ENCODE results near the gene PCDHB15. TPM values are rescaled to one million over a fixed set of nuclear protein-coding genes. Genes with fewer than 3 reads are reported as not detected.
"Not testable (repeated sequence)": the region's sequence is repeated elsewhere in the genome, so short reads cannot be mapped to it uniquely, and the experiment has no call there.

Gene PCDHB15
- total RNA-seq, 1 donor from 2014 or later = 1.4 TPM

- DNase-seq (ENCODE audit: low read depth in 2 of 2) = not testable (repeated sequence)
Measured at GRCh38 chr5:141247434-141247833, 2.2 kb downstream of the PCDHB15 start.

- DNase-seq (ENCODE audit: low read depth in 2 of 2) = no peak
Measured at GRCh38 chr5:141250576-141250975, 5.4 kb downstream of the PCDHB15 start.

- no peak for DNase-seq (ENCODE audit: low read depth in 2 of 2)
Measured at GRCh38 chr5:141258464-141258863, 13.3 kb downstream of the PCDHB15 start.

GRCh38 chr5:141258948-141259347 lies 13.8 kb downstream of the PCDHB15 start:
- DNase-seq (ENCODE audit: low read depth in 2 of 2) = no peak

- DNase-seq (ENCODE audit: low read depth in 2 of 2) = peak; percentile 14
Measured at GRCh38 chr5:141260458-141261237, 15.5 kb downstream of the PCDHB15 start.

- DNase-seq (ENCODE audit: low read depth in 2 of 2) = no peak
Measured at GRCh38 chr5:141261238-141261546, 16.0 kb downstream of the PCDHB15 start.

- no peak for DNase-seq (ENCODE audit: low read depth in 2 of 2)
Measured at GRCh38 chr5:141269195-141269594, 24.0 kb downstream of the PCDHB15 start.

GRCh38 chr5:141272906-141273305 lies 27.7 kb downstream of the PCDHB15 start:
- no peak for DNase-seq (ENCODE audit: low read depth in 2 of 2)

GRCh38 chr5:141298376-141298775 lies 53.2 kb downstream of the PCDHB15 start:
- DNase-seq (ENCODE audit: low read depth in 2 of 2) = no peak

Other genes starting within 250 kb of the PCDHB15 start
- not detected in 2 replicates for gene PCDHB1, start 194.0 kb upstream of the PCDHB15 start, total RNA-seq
- gene PCDHB2, start 150.8 kb upstream of the PCDHB15 start, total RNA-seq = 1.3 and 2.2 TPM in 2 replicates
- gene PCDHB3, start 144.9 kb upstream of the PCDHB15 start, total RNA-seq = 0.22 and 0.60 TPM in 2 replicates
- gene PCDHB4, start 123.6 kb upstream of the PCDHB15 start, total RNA-seq = 0.20 and 0.22 TPM in 2 replicates
- 0.87 and 1.8 TPM in 2 replicates for gene PCDHB5, start 110.2 kb upstream of the PCDHB15 start, total RNA-seq
- under 0.01 and 0.20 TPM in 2 replicates for gene PCDHB6, start 95.3 kb upstream of the PCDHB15 start, total RNA-seq
- gene PCDHB7, start 72.8 kb upstream of the PCDHB15 start, total RNA-seq = 0.44 and 2.4 TPM in 2 replicates
- gene PCDHB8, start 67.6 kb upstream of the PCDHB15 start, total RNA-seq = 0.40 and 0.44 TPM in 2 replicates
- gene PCDHB16, start 63.0 kb upstream of the PCDHB15 start, total RNA-seq = 0.22 and 0.99 TPM in 2 replicates
- gene PCDHB9, start 58.2 kb upstream of the PCDHB15 start, total RNA-seq = 0.22 and 0.40 TPM in 2 replicates
- gene PCDHB10, start 53.0 kb upstream of the PCDHB15 start, total RNA-seq = 0.44 and 1.8 TPM in 2 replicates
- 0.44 and 1.8 TPM in 2 replicates for gene PCDHB11, start 45.8 kb upstream of the PCDHB15 start, total RNA-seq
- gene PCDHB12, start 36.7 kb upstream of the PCDHB15 start, total RNA-seq = 0.44 and 1.4 TPM in 2 replicates
- gene PCDHB13, start 31.5 kb upstream of the PCDHB15 start, total RNA-seq = 0.87 and 2.6 TPM in 2 replicates
- gene PCDHB14, start 22.1 kb upstream of the PCDHB15 start, total RNA-seq = 1.1 and 1.4 TPM in 2 replicates
- under 0.01 and 0.20 TPM in 2 replicates for gene SLC25A2, start 58.7 kb downstream of the PCDHB15 start, total RNA-seq
- 56.7 and 63.5 TPM in 2 replicates for gene TAF7, start 75.4 kb downstream of the PCDHB15 start, total RNA-seq
- gene PCDHGA1, start 85.1 kb downstream of the PCDHB15 start, total RNA-seq = 0.40 and 0.44 TPM in 2 replicates
- 0.65 and 0.79 TPM in 2 replicates for gene PCDHGA2, start 93.4 kb downstream of the PCDHB15 start, total RNA-seq
- gene PCDHGA3, start 98.4 kb downstream of the PCDHB15 start, total RNA-seq = 0.40 and 0.44 TPM in 2 replicates
- 0.87 and 1.6 TPM in 2 replicates for gene PCDHGB1, start 104.7 kb downstream of the PCDHB15 start, total RNA-seq
- gene PCDHGA4, start 109.6 kb downstream of the PCDHB15 start, total RNA-seq = 2.0 TPM in 2 replicates
- gene PCDHGB2, start 114.6 kb downstream of the PCDHB15 start, total RNA-seq = 1.3 and 1.4 TPM in 2 replicates
- gene PCDHGA5, start 118.8 kb downstream of the PCDHB15 start, total RNA-seq = 0.44 and 0.60 TPM in 2 replicates
- gene PCDHGB3, start 124.8 kb downstream of the PCDHB15 start, total RNA-seq = 2.0 and 3.8 TPM in 2 replicates
- 1.7 and 2.4 TPM in 2 replicates for gene PCDHGA6, start 128.5 kb downstream of the PCDHB15 start, total RNA-seq
- gene PCDHGA7, start 137.3 kb downstream of the PCDHB15 start, total RNA-seq = 0.65 and 0.99 TPM in 2 replicates
- 8.3 and 10.1 TPM in 2 replicates for gene PCDHGB4, start 142.3 kb downstream of the PCDHB15 start, total RNA-seq
- gene PCDHGA8, start 147.2 kb downstream of the PCDHB15 start, total RNA-seq = 1.1 and 1.2 TPM in 2 replicates
- gene PCDHGB5, start 152.6 kb downstream of the PCDHB15 start, total RNA-seq = 7.4 and 9.5 TPM in 2 replicates
- gene PCDHGA9, start 157.4 kb downstream of the PCDHB15 start, total RNA-seq = 0.87 and 2.2 TPM in 2 replicates
- gene PCDHGB6, start 162.6 kb downstream of the PCDHB15 start, total RNA-seq = 1.3 and 2.4 TPM in 2 replicates
- 2.6 and 5.0 TPM in 2 replicates for gene PCDHGA10, start 167.6 kb downstream of the PCDHB15 start, total RNA-seq
- gene PCDHGB7, start 172.3 kb downstream of the PCDHB15 start, total RNA-seq = 4.1 and 6.2 TPM in 2 replicates
- 4.1 and 4.4 TPM in 2 replicates for gene PCDHGA11, start 175.7 kb downstream of the PCDHB15 start, total RNA-seq
- 1.8 and 2.8 TPM in 2 replicates for gene PCDHGA12, start 185.1 kb downstream of the PCDHB15 start, total RNA-seq
- gene PCDHGC3, start 230.6 kb downstream of the PCDHB15 start, total RNA-seq = 10.2 and 10.9 TPM in 2 replicates
- 0.65 and 0.79 TPM in 2 replicates for gene PCDHGC4, start 239.6 kb downstream of the PCDHB15 start, total RNA-seq
- gene PCDHGC5, start 243.7 kb downstream of the PCDHB15 start, total RNA-seq = under 0.01 and 0.40 TPM in 2 replicates

Data from lung microvascular endothelial cell (primary cell).